ENCODE measurements around the gene CHORDC1. TPM values are rescaled to one million over a fixed set of nuclear protein-coding genes. Genes with fewer than 3 reads are reported as not detected.

CHORDC1 gene
- total and polyA plus RNA-seq, 10 of the 15 experiments (the other 5 are each of a cell fraction or from before 2014, with no cell fraction given) = 32.6 to 108 (median 54.3) TPM

GRCh38 chr11:90222459-90223247 lies at the start of gene CHORDC1 (continued):
- 0 out of 2 replicates have a peak, but pooled peaks have one; percentile 36 for TF ChIP-seq E2F4 (IDR thresholded peaks at IDR 0.05; ENCODE audit: low read depth, low read length)
- TF ChIP-seq KAT2A (conservative IDR thresholded peaks at IDR 0.05; ENCODE audit: control insufficient read depth, low read depth, low read length) = no peak
- TF ChIP-seq STAT3 (IDR thresholded peaks at IDR 0.05; ENCODE audit: low read depth, low read length) = no peak
- peak; percentile 43; the same call in 1 of the 2 replicates for TF ChIP-seq DPF2 (IDR thresholded peaks at IDR 0.05)
- no peak for TF ChIP-seq SUZ12 (IDR thresholded peaks at IDR 0.05; ENCODE audit: unreplicated experiment)
- no peak; the same call in 1 of the 2 replicates for TF ChIP-seq SIN3A (IDR thresholded peaks at IDR 0.05; ENCODE audit: low read depth, low read length)
- no peak for TF ChIP-seq PAX5 (IDR thresholded peaks at IDR 0.05; ENCODE audit: borderline replicate concordance, low read depth, low read length)
- no peak for TF ChIP-seq NFXL1 (IDR thresholded peaks at IDR 0.05; ENCODE audit: borderline replicate concordance)
- no peak for TF ChIP-seq EZH2 (IDR thresholded peaks at IDR 0.05; ENCODE audit: borderline replicate concordance, control insufficient read depth, low read depth, low read length)
- TF ChIP-seq MYB (IDR thresholded peaks at IDR 0.05; ENCODE audit: borderline replicate concordance, low read depth, low read length) = no peak
- TF ChIP-seq GATAD2B (conservative IDR thresholded peaks at IDR 0.05; ENCODE audit: low read depth) = peak; percentile 72
- TF ChIP-seq ZZZ3 (IDR thresholded peaks at IDR 0.05; ENCODE audit: control insufficient read depth, insufficient read length, low read depth) = no peak
- 0 out of 2 replicates have a peak, but pooled peaks have one; percentile 51 for TF ChIP-seq YY1 (IDR thresholded peaks at IDR 0.05; ENCODE audit: low read depth, low read length)
- peak; percentile 92 for TF ChIP-seq POLR2AphosphoS5 (IDR thresholded peaks at IDR 0.05; ENCODE audit: low read length)
- TF ChIP-seq MLLT1 (IDR thresholded peaks at IDR 0.05) = 0 out of 2 replicates have a peak, but pooled peaks have one; percentile 12
- TF ChIP-seq CBFB (IDR thresholded peaks at IDR 0.05; ENCODE audit: low read depth) = no peak
- TF ChIP-seq ZBED1 (IDR thresholded peaks at IDR 0.05; ENCODE audit: borderline replicate concordance) = 0 out of 2 replicates have a peak, but pooled peaks have one; percentile 39
- peak; percentile 99 for TF ChIP-seq HSF1 (IDR thresholded peaks at IDR 0.05; ENCODE audit: low read depth, low read length)
- TF ChIP-seq ZNF592 (IDR thresholded peaks at IDR 0.05) = no peak
- no peak for TF ChIP-seq BMI1 (IDR thresholded peaks at IDR 0.05; ENCODE audit: borderline replicate concordance)
- no peak for TF ChIP-seq USF2 (IDR thresholded peaks at IDR 0.05; ENCODE audit: borderline replicate concordance, low read depth, low read length)

All from GM12878 (cell line).